ENCODE measurements around the gene PGAP1.

DNA sequence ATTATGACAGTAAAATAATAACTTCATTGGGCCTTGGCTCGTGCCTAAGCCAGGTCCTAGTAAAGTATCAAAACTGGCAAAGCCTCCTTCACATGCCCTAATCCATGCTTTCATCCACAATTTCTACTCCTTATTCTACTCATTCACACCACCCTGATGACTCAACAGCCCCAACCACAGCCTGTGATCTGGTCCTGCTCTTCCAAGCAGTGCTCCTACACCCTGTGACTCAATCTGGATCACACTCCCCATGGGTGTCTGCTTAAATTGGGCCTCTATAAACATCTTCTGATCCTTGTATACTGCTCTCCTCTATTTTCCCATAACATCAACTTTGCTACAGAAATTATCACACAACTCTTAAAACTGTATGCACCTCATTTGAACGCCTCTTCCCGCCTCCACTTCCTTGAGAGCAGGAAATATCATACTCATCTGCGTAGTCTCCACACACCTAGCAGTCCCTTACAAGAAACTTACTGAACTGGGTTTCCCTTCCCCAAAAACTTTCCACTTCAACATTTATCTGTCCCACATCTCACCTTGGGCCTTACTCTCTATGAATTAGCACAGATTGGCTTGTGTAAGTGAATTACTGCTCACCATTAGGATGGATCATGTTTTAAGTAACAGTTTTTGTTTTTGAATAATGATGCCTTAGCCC, 142.9 kb downstream of the PGAP1 start:
- TF ChIP-seq SIN3A (IDR thresholded peaks at IDR 0.05; ENCODE audit: borderline replicate concordance, insufficient read depth, low read length) = no peak
- TF ChIP-seq TAF1 (IDR thresholded peaks at IDR 0.05; ENCODE audit: borderline replicate concordance, insufficient read depth, low read length) = no peak
- no peak for TF ChIP-seq POLR2AphosphoS5 (IDR thresholded peaks at IDR 0.05; ENCODE audit: low read depth, low read length)
- TF ChIP-seq, protein P1, sequence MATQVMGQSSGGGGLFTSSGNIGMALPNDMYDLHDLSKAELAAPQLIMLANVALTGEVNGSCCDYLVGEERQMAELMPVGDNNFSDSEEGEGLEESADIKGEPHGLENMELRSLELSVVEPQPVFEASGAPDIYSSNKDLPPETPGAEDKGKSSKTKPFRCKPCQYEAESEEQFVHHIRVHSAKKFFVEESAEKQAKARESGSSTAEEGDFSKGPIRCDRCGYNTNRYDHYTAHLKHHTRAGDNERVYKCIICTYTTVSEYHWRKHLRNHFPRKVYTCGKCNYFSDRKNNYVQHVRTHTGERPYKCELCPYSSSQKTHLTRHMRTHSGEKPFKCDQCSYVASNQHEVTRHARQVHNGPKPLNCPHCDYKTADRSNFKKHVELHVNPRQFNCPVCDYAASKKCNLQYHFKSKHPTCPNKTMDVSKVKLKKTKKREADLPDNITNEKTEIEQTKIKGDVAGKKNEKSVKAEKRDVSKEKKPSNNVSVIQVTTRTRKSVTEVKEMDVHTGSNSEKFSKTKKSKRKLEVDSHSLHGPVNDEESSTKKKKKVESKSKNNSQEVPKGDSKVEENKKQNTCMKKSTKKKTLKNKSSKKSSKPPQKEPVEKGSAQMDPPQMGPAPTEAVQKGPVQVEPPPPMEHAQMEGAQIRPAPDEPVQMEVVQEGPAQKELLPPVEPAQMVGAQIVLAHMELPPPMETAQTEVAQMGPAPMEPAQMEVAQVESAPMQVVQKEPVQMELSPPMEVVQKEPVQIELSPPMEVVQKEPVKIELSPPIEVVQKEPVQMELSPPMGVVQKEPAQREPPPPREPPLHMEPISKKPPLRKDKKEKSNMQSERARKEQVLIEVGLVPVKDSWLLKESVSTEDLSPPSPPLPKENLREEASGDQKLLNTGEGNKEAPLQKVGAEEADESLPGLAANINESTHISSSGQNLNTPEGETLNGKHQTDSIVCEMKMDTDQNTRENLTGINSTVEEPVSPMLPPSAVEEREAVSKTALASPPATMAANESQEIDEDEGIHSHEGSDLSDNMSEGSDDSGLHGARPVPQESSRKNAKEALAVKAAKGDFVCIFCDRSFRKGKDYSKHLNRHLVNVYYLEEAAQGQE (IDR thresholded peaks at IDR 0.05; ENCODE audit: insufficient read depth in 1 of 2, low read depth in 2 of 2, low read length in 2 of 2) = no peak
- no peak for TF ChIP-seq FOXP2 (optimal IDR thresholded peaks at IDR 0.05; ENCODE audit: borderline replicate concordance, extremely low read depth, extremely low read length, insufficient read depth)
